PFSK-1 (cell line): ENCODE results near the gene C4A.

Source experiments
- FOXP2 ChIP-seq: optimal IDR thresholded peaks from 2 replicates; pipeline ENCODE3; 2011; ENCODE audit warnings: borderline replicate concordance, control low read depth, inconsistent platforms; ENCODE audit not compliant: insufficient read depth; ENCODE audit errors: extremely low read length, extremely low read depth
- POLR2AphosphoS5 ChIP-seq: IDR thresholded peaks from 2 replicates; pipeline ENCODE4 v1.6.1; 2012; ENCODE audit warnings: low read depth, mild to moderate bottlenecking, control low read depth, low read length, moderate library complexity
- REST ChIP-seq, 2 experiments: IDR thresholded peaks; 2 replicates each; pipeline versions ENCODE4 v1.6.1 to v1.8.0; 2011 to 2012; ENCODE audit warnings: low read depth in 2 of 2, low read length in 2 of 2, control low read depth in 1 of 2, inconsistent platforms in 1 of 2, mild to moderate bottlenecking in 1 of 2, moderate library complexity in 1 of 2; ENCODE audit not compliant: insufficient read depth in 1 of 2
- SIN3A ChIP-seq: IDR thresholded peaks from 2 replicates; pipeline ENCODE4 v1.6.1; 2012; ENCODE audit warnings: mild to moderate bottlenecking, low read length, moderate library complexity, borderline replicate concordance; ENCODE audit not compliant: insufficient read depth
- TAF1 ChIP-seq: IDR thresholded peaks from 2 replicates; pipeline ENCODE4 v1.6.1; 2012; ENCODE audit warnings: low read length, control low read depth, borderline replicate concordance; ENCODE audit not compliant: insufficient read depth

C4A gene

DNA sequence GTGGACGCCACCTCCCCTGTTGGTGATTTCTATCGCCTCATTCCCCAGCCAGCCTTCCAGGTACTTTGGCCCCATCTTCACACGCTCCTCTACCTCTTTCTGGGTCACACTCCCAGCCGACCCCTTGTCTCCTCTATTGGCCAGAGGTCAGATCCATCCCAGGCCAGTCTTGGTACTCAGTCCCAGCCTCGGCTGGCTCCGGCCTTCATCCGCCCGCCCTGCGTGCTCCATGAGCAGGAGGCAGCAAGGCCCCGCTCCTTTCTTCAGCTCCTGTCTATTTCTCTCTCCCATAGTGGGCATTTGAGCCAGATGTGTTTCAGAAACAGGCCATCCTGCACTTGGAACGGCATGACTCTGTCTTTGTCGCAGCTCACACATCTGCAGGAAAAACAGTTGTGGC lies 20.2 kb upstream of the C4A start:
- TF ChIP-seq FOXP2 (no peak), SIN3A (no peak), REST (IDR thresholded peaks at IDR 0.05; ENCODE audit: insufficient read depth in 1 of 2, low read depth in 2 of 2, low read length in 2 of 2) (no peak), TAF1 (no peak), POLR2AphosphoS5 (no peak)

DNA sequence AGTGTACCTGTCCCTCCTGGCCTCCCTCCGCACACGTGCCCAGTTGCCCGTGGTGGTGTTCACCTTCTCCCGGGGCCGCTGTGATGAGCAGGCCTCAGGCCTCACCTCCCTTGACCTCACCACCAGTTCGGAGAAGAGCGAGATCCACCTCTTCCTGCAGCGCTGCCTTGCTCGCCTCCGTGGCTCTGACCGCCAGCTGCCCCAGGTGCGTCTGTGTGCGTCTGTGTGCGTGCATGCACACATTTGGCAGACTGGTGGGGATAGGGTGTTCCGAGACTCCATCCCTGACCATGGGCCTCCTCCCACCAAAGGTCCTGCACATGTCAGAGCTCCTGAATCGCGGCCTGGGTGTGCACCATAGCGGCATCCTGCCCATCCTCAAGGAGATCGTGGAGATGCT lies 17.9 kb upstream of the C4A start:
- TF ChIP-seq REST (IDR thresholded peaks at IDR 0.05; ENCODE audit: insufficient read depth in 1 of 2, low read depth in 2 of 2, low read length in 2 of 2) (no peak), TAF1 (no peak), POLR2AphosphoS5 (no peak), FOXP2 (no peak), SIN3A (no peak)

DNA sequence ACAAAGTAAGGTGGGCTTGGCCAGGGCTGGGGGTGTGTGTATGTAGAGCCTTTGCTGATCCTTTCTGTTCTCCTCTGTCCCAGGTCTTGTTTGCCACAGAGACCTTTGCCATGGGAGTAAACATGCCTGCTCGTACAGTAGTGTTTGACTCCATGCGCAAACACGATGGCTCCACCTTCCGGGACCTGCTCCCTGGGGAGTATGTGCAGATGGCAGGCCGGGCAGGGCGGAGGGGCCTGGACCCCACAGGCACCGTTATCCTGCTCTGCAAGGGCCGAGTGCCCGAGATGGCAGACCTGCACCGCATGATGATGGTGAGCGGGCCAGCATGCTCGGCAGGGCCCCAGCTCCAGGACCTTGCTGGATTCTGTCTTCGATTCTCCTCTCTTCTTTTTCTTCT lies 16.2 kb upstream of the C4A start:
- no peak for TF ChIP-seq POLR2AphosphoS5
- TF ChIP-seq REST (IDR thresholded peaks at IDR 0.05; ENCODE audit: insufficient read depth in 1 of 2, low read depth in 2 of 2, low read length in 2 of 2), result no peak
- TF ChIP-seq TAF1, result no peak
- TF ChIP-seq SIN3A, result no peak
- no peak for TF ChIP-seq FOXP2

DNA sequence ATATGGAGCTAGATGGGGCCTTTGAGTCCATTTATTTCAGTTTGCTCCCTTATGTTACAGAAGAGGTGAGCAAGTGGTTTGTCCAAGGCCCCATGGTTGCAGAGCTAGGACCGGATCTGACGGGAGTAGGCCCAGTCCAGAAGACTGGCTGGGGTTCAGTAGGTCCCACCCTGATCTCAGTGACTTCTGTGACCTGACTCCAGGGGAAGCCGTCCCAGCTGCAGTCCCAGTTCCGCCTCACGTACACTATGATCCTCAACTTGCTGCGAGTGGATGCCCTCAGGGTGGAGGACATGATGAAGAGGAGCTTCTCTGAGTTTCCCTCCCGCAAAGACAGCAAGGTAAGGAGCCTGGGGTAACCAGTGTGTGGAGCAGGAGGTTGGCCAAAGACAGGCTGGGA lies 15.4 kb upstream of the C4A start:
- TF ChIP-seq SIN3A (no peak), FOXP2 (no peak), TAF1 (no peak), POLR2AphosphoS5 (no peak), REST (IDR thresholded peaks at IDR 0.05; ENCODE audit: insufficient read depth in 1 of 2, low read depth in 2 of 2, low read length in 2 of 2) (no peak)
